Measurements from ENCODE around the gene LIAS.

DNA sequence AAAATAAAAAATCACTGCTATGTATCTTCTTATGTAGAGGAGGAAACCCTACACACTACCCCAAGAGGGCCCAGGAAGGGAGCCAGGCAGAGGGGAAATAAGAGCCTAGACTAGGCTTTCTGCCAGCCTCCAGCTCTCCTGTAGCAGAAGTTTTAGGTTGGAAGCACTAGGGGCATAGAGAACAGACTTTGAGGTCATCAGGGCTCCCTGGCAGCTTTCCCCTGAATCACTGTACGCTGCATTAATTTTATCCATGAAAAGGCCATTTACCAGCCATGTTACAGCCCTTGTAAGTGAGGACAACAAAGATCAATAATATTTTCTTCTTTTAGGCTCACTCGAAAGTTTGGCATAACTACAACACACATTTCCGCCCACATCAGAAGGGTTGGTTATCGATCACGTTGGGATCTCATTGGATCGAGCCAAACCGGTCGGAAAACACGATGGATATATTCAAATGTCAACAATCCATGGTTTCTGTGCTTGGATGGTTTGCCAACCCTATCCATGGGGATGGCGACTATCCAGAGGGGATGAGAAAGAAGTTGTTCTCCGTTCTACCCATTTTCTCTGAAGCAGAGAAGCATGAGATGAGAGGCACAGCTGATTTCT, 24.9 kb upstream of the LIAS start:
- no peak for TF ChIP-seq POLR2A (IDR thresholded peaks at IDR 0.05)
- TF ChIP-seq, protein P1, sequence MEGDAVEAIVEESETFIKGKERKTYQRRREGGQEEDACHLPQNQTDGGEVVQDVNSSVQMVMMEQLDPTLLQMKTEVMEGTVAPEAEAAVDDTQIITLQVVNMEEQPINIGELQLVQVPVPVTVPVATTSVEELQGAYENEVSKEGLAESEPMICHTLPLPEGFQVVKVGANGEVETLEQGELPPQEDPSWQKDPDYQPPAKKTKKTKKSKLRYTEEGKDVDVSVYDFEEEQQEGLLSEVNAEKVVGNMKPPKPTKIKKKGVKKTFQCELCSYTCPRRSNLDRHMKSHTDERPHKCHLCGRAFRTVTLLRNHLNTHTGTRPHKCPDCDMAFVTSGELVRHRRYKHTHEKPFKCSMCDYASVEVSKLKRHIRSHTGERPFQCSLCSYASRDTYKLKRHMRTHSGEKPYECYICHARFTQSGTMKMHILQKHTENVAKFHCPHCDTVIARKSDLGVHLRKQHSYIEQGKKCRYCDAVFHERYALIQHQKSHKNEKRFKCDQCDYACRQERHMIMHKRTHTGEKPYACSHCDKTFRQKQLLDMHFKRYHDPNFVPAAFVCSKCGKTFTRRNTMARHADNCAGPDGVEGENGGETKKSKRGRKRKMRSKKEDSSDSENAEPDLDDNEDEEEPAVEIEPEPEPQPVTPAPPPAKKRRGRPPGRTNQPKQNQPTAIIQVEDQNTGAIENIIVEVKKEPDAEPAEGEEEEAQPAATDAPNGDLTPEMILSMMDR (IDR thresholded peaks at IDR 0.05), result no peak

All from body of pancreas (tissue), 4 donors.